AG04450 (cell line): Measurements from ENCODE around the gene AIMP1. TPM values are rescaled to one million over a fixed set of nuclear protein-coding genes. Genes with fewer than 3 reads are reported as not detected.

ENCODE experiments used
- CTCF ChIA-PET: fragments of 300-600, 350-600 bp; formaldehyde crosslinking; extraction: SDS; loops from one replicate; lab custom pipeline; 2022; ENCODE audit warnings: antibody characterized with exemption, inconsistent platforms; lab: Charles Lee
- POLR2A ChIA-PET: fragments of 350-600 bp; formaldehyde crosslinking; extraction: SDS; loops from one replicate; lab custom pipeline; 2021; ENCODE audit warnings: antibody characterized with exemption, inconsistent platforms; lab: Yijun Ruan, JAX
- DNase-seq: peaks from one replicate; pipeline ENCODE4 v3.0.0-alpha.2; 2011; ENCODE audit warnings: low read depth, low spot score
- H3K27ac ChIP-seq: one replicate; pipeline ENCODE4 v1.5.1; 2012; ENCODE audit warnings: low read depth, low read length, control low read depth
- H3K27me3 ChIP-seq: one replicate; pipeline ENCODE4 v1.6.0; 2012; ENCODE audit warnings: low read length; ENCODE audit not compliant: control insufficient read depth, insufficient read depth
- H3K4me3 ChIP-seq: 2 replicates; pipeline ENCODE4 v1.5.1; 2011; ENCODE audit warnings: mild to moderate bottlenecking, low read depth, low read length, control low read depth
- H3K9me3 ChIP-seq: 2 replicates; pipeline ENCODE4 v1.5.1; 2012; ENCODE audit warnings: low read length; ENCODE audit not compliant: control insufficient read depth, insufficient read depth
- polyA plus RNA-seq: library from polyadenylated mRNA; depleted of rRNA; stranded (reverse); fragments of >200 nt; gene quantifications from 2 replicates; pipeline ENCODE4 v1.2.3, GENCODE V29; 2011
- TF ChIP-seq, protein P1 (sequence below): IDR thresholded peaks from 2 replicates; pipeline ENCODE4 v1.5.1; 2011; ENCODE audit warnings: low read depth, low read length, control low read depth, inconsistent platforms

The AIMP1 gene
- polyA plus RNA-seq, 1 experiment: 52.9 TPM

DNA sequence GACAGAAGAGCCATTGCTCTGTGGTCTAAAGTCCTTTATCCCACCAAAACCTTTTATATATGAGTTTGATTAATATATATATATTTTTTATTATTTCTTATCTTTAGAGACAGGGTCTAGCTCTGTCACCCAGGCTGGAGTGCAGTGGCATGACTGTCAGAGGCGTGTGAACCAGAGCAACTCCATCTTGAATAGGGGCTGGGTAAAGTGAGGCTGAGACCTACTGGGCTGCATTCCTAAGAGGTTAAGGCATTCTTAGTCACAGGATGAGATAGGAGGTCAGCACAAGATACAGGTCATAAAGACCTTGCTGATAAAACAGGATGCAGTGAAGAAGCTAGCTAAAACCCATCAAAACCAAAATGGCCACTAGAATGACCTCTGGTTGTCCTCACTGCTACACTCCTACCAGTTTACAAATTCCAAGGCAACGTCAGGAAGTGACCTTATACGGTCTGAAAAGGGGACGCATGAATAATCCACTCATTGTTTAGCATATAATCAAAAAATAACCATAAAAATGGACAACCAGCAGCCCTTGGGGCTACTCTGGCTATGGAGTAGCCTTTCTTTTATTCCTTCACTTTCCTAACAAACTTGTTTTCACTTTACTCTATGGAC, 10.8 kb upstream of the AIMP1 start:
- no peak for DNase-seq
- no peak overlapping the region for H3K27ac ChIP-seq
- no peaks in the 10 kb centered on the region for H3K27me3 ChIP-seq
- ChIA-PET POLR2A (no interaction called here), CTCF (interaction anchor here (0.6 to 2.0 kb wide), 3 partner anchors 23 to 503 kb away, joined by 3 to 5 read pairs (median 4); no protein-coding TSS in a partner anchor)
- TF ChIP-seq, protein P1, sequence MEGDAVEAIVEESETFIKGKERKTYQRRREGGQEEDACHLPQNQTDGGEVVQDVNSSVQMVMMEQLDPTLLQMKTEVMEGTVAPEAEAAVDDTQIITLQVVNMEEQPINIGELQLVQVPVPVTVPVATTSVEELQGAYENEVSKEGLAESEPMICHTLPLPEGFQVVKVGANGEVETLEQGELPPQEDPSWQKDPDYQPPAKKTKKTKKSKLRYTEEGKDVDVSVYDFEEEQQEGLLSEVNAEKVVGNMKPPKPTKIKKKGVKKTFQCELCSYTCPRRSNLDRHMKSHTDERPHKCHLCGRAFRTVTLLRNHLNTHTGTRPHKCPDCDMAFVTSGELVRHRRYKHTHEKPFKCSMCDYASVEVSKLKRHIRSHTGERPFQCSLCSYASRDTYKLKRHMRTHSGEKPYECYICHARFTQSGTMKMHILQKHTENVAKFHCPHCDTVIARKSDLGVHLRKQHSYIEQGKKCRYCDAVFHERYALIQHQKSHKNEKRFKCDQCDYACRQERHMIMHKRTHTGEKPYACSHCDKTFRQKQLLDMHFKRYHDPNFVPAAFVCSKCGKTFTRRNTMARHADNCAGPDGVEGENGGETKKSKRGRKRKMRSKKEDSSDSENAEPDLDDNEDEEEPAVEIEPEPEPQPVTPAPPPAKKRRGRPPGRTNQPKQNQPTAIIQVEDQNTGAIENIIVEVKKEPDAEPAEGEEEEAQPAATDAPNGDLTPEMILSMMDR: no peak
- H3K9me3 ChIP-seq: no peaks in the 10 kb centered on the region
- no peak overlapping the region for H3K4me3 ChIP-seq

GRCh38 chr4:106306561-106306960, 9.8 kb upstream of the AIMP1 start:
- TF ChIP-seq, protein P1: no peak
- no peak overlapping the region for H3K27ac ChIP-seq
- H3K27me3 ChIP-seq: no peaks in the 10 kb centered on the region
- POLR2A ChIA-PET: no interaction called here
- no peak for DNase-seq
- no peak overlapping the region for H3K4me3 ChIP-seq
- no peaks in the 10 kb centered on the region for H3K9me3 ChIP-seq
- CTCF ChIA-PET: interaction anchor here (1.6 to 2.0 kb wide), 2 partner anchors 22 to 40 kb away, joined by 4 to 5 read pairs; no protein-coding TSS in a partner anchor

GRCh38 chr4:106312377-106312776, 4.0 kb upstream of the AIMP1 start:
- H3K9me3 ChIP-seq: no peaks in the 10 kb centered on the region
- ChIA-PET CTCF (interaction anchor here (1.0 to 1.5 kb wide), 2 partner anchors 16 to 46 kb away, joined by 3 to 5 read pairs; no protein-coding TSS in a partner anchor), POLR2A (no interaction called here)
- no peak for DNase-seq
- TF ChIP-seq, protein P1: no peak
- H3K4me3 ChIP-seq: no peak overlapping the region
- H3K27ac ChIP-seq: no peak overlapping the region
- no peaks in the 10 kb centered on the region for H3K27me3 ChIP-seq

- TF ChIP-seq, protein P1: no peak
- ChIA-PET POLR2A (no interaction called here), CTCF (interaction anchor here (1.0 to 1.5 kb wide), 3 partner anchors 15 to 57 kb away, joined by 3 to 5 read pairs (median 3); no protein-coding TSS in a partner anchor)
- Histone ChIP-seq H3K4me3 (no peak overlapping the region), H3K9me3 (no peaks in the 10 kb centered on the region), H3K27ac (no peak overlapping the region), H3K27me3 (no peaks in the 10 kb centered on the region)
- no peak for DNase-seq
These were observed 3.3 kb upstream of the AIMP1 start for GRCh38 chr4:106312997-106313522.

DNA sequence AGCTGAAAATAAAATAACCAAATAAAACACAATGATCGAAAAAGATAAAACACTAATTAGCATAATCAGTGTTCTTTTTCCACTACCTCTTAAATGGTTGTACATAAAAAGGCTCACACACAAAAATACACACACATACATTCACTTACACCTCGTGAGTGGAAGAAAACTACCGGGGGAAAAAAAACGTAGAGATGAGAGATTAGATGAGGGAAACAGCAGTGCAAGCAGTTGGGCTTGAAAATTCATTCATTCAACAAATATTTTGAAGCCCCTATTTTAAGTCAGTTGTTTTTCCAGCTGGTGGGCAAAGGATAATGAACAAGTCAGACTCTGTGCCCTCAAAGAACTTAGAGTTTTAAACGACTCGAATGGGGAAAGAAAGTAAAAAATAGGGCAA, 1.4 kb upstream of the AIMP1 start:
- no peaks in the 10 kb centered on the region for H3K9me3 ChIP-seq
- CTCF ChIA-PET: interaction anchor here (1.0 to 1.8 kb wide), 2 partner anchors 14 to 48 kb away, joined by 3 to 6 read pairs; no protein-coding TSS in a partner anchor

More for the DNA sequence above, 1.4 kb upstream of the AIMP1 start:
- Histone ChIP-seq H3K27me3 (no peaks in the 10 kb centered on the region), H3K27ac (no peak overlapping the region), H3K4me3 (peak overlapping the region; percentile 93)
- DNase-seq: no peak
- TF ChIP-seq, protein P1: no peak
- POLR2A ChIA-PET: no interaction called here
